Stimulated activated memory B cell treated with anti-CD40 and anti-IgM and Interleukin-4, amounts not matched to agents 10 μg/mL and 1 μg/mL and 100 μg/mL, for 72 hours (primary cell): ENCODE data around the gene E4F1.

Experiments used
- ATAC-seq: fragments of 150-1000 bp; cut with Tn5 transposase; 2 replicates; pipeline ENCODE4 v1.10.0; 2021
- H3K27ac Mint-ChIP-seq: one replicate; pipeline ENCODE4 v1.8.0; 2022; ENCODE audit warnings: mild to moderate bottlenecking, mixed read lengths
- H3K27me3 Mint-ChIP-seq: one replicate; pipeline ENCODE4 v1.8.0; 2022; ENCODE audit warnings: mixed read lengths
- H3K36me3 Mint-ChIP-seq: one replicate; pipeline ENCODE4 v1.8.0; 2022; ENCODE audit warnings: mixed read lengths
- H3K4me1 Mint-ChIP-seq: one replicate; pipeline ENCODE4 v1.8.0; 2022; ENCODE audit warnings: mixed read lengths
- H3K4me3 Mint-ChIP-seq: one replicate; pipeline ENCODE4 v1.8.0; 2022; ENCODE audit warnings: mild to moderate bottlenecking, moderate library complexity, mixed read lengths
- H3K9me3 Mint-ChIP-seq: one replicate; pipeline ENCODE4 v1.8.0; 2022; ENCODE audit warnings: mixed read lengths

Gene E4F1

DNA sequence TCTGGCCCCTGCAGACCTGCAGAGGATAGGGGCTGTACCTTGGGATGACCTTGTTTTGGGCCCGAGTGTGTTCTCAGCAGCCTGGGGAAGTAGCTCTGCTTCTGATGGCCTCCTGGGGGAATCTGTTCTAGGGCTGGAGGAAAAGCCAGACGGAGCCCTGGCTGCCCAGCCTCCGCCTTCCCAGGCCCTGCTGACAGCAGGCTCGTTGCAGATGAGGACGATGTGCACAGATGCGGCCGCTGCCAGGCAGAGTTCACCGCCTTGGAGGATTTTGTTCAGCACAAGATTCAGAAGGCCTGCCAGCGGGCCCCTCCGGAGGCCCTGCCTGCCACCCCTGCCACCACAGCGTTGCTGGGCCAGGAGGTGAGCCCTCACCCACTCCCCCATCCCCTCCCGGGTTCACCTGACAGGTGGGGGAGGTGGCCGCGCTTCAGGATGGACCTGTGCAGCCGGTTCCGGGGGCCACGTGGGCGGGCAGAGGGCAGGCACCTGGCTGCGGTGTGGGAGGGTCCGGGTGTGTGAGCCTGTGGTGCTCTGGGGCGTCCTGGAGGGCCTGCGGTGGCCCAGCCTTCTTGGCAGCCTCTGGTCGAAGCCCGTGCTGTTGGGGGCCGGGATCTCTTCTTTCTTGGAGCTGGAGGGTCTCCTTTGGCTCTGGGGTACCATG is 4.9 kb downstream of the E4F1 start:
- Mint-ChIP-seq H3K4me3 (no peak overlapping the region), H3K27ac (no peak overlapping the region), H3K27me3 (no peaks in the 10 kb centered on the region), H3K9me3 (no peaks in the 10 kb centered on the region), H3K4me1 (peaks cover 12% of the 10 kb centered on the region), H3K36me3 (peaks cover 24% of the 10 kb centered on the region)
- no peak for ATAC-seq

DNA sequence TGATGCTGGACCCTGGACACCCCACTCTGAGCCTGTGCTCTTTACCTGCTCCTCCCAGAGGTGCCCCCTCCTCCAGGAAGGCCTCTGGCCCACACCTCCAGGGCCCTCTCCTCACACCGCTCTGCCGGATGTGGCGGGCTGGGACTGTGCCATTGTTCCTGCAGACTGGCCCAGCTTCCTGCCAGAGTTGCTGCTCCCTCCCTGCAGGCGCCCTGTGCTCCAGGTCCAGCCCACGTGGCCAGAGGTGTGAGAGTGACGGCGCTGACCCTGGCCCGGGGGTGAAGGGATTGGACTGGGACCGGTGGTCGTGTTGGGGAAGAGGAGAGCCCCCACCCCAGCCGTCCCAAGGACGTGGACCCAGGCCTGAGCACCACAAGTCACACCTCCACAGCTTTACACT is 5.7 kb downstream of the E4F1 start:
- Mint-ChIP-seq H3K9me3 (no peaks in the 10 kb centered on the region), H3K36me3 (peaks cover 31% of the 10 kb centered on the region), H3K4me1 (peaks cover 10% of the 10 kb centered on the region), H3K4me3 (no peak overlapping the region), H3K27me3 (no peaks in the 10 kb centered on the region), H3K27ac (no peak overlapping the region)
- ATAC-seq: no peak

DNA sequence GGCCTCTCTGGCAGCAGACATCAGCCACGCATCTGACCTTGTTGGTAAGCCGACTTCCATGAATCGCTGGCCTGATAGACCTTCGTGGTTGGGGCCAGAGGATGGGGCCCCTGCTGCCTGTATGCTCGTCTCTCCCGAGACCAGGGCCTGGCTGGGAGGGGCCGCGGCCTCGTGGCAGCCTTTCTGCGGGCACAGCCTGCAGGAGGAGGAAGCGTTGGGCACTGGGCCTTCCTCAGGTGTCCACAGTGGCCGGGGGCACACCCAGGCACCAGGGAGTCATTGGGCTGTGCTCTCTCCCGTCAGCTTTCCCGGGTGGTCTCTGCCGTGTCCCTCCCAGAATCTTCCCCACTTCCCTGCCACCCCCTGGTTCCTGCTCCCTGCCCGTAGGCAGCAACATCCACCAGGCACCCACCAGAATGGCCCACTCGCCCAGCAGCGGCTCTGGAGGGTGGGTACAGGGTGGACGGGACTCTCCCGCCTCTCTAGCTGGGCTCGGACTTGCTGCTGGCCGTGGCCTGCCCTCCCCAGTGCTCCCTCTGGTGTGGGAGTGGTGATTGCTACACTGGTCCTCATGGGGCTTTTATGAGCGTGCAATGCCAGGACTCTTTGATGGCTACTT is 6.3 kb downstream of the E4F1 start:
- H3K4me1 Mint-ChIP-seq: peaks cover 3% of the 10 kb centered on the region

DNA sequence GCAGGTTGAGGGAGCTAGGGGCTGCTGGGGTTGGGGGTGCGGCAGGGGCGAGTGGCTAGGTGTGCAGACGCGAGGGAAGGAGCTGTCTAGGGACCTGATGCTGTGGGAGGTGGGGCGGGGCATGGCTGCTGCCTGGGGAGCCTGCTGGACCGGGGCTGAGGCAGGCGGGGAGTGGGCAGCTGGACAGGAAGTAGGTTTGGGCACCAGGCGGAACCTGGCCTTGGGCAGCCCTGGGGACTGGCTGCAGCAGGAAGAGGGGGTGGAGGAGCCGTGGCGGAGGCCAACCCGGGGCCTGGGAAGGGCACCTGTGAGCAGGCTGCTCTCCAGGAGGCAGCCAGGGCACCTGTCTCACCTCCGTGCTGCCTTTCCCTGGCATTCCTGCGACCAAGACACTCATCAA is 7.0 kb downstream of the E4F1 start:
- no peaks in the 10 kb centered on the region for H3K9me3 Mint-ChIP-seq
- H3K27me3 Mint-ChIP-seq: no peaks in the 10 kb centered on the region
- H3K4me3 Mint-ChIP-seq: no peak overlapping the region
- peaks cover 43% of the 10 kb centered on the region for H3K36me3 Mint-ChIP-seq
- no peak overlapping the region for H3K27ac Mint-ChIP-seq
- ATAC-seq: no peak
- no peaks in the 10 kb centered on the region for H3K4me1 Mint-ChIP-seq

More for the DNA sequence above, 6.3 kb downstream of the E4F1 start:
- no peak overlapping the region for H3K27ac Mint-ChIP-seq
- H3K36me3 Mint-ChIP-seq: peaks cover 36% of the 10 kb centered on the region
- no peaks in the 10 kb centered on the region for H3K27me3 Mint-ChIP-seq
- ATAC-seq: no peak
- H3K9me3 Mint-ChIP-seq: no peaks in the 10 kb centered on the region
- no peak overlapping the region for H3K4me3 Mint-ChIP-seq

DNA sequence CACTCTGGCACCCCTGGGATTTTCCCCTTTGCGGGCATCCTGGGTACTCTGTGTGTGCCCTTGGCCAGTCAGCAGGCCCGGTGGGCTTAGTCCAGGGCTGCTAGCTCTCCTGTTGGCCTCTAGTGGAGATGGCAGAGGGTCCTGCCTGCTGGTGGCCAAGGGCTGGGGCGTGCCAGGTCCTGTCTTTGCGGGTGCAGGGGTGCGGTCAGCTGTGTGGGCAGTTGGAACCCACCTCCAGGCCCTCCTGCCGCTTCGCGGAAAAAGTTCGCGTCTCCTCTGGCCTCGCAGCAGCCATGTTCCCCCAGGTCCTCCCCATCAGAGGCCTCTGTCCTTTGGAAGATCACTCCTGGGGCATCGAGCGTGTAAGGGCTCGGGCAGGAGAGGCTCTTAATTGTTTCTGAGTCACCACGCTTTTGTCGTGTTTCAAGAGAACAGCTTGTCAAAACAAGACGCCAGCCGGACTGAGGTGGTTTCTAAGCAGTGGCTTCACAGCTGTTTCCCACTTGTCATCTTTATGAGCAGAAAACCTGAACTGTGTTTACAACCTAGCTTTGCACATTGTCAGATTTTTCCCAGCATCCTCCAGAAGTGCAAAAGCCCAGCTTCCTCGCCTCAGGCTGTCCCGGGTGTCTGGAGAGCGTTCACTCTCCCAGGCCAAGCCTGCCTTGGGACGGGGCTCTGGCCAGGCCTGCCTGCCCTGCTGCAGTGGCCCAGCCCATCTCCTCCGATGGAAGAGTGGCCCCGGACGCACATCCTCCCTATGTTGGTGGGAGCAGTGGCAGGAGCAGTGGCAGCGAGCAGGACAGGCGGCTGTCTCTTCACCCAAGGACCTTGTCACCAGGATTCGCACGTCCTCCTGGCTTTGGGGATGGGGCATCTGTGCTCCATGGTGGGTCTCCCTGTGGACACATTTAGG is 7.9 kb downstream of the E4F1 start:
- Mint-ChIP-seq H3K27me3 (no peaks in the 10 kb centered on the region), H3K36me3 (peaks cover 49% of the 10 kb centered on the region), H3K27ac (no peak overlapping the region), H3K4me3 (no peak overlapping the region), H3K4me1 (no peaks in the 10 kb centered on the region), H3K9me3 (no peaks in the 10 kb centered on the region)
- no peak for ATAC-seq

DNA sequence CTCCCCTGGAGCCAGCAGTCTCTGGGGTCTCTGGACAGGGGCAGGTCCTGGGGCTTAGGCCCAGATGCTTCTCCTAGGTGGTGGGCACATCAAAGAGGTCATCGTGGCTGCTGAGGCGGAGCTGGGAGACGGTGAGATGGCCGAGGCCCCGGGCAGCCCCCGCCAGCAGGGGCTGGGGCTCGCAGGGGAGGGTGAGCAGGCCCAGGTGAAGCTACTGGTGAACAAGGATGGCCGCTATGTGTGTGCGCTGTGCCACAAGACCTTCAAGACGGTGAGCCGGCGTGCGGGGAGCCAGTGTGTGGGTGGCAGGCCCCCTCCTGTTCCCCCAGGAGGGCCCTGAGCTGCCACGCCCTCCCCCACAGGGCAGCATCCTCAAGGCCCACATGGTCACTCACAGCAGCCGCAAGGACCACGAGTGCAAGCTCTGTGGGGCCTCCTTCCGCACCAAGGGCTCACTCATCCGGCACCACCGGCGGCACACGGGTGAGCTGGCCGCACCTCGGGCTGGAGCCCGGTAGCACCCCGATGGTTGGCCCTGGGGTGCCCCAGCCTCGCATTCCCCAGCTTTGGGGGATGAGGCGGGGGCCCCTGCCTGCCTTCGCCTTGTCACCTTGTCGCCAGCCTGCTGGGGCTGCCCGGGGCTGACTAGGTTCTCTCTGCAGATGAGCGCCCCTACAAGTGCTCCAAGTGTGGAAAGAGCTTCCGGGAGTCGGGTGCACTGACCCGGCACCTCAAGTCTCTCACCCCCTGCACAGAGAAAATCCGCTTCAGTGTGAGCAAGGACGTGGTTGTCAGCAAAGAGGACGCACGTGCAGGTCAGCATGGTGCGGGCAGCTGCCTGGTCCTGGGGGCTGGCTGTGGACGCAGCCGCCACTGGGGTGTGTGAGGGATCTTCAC is 9.0 kb downstream of the E4F1 start:
- peaks cover 49% of the 10 kb centered on the region for H3K36me3 Mint-ChIP-seq
- H3K27ac Mint-ChIP-seq: no peak overlapping the region
- H3K9me3 Mint-ChIP-seq: no peaks in the 10 kb centered on the region
- H3K4me3 Mint-ChIP-seq: no peak overlapping the region
- H3K27me3 Mint-ChIP-seq: no peaks in the 10 kb centered on the region
- no peaks in the 10 kb centered on the region for H3K4me1 Mint-ChIP-seq
- no peak for ATAC-seq

DNA sequence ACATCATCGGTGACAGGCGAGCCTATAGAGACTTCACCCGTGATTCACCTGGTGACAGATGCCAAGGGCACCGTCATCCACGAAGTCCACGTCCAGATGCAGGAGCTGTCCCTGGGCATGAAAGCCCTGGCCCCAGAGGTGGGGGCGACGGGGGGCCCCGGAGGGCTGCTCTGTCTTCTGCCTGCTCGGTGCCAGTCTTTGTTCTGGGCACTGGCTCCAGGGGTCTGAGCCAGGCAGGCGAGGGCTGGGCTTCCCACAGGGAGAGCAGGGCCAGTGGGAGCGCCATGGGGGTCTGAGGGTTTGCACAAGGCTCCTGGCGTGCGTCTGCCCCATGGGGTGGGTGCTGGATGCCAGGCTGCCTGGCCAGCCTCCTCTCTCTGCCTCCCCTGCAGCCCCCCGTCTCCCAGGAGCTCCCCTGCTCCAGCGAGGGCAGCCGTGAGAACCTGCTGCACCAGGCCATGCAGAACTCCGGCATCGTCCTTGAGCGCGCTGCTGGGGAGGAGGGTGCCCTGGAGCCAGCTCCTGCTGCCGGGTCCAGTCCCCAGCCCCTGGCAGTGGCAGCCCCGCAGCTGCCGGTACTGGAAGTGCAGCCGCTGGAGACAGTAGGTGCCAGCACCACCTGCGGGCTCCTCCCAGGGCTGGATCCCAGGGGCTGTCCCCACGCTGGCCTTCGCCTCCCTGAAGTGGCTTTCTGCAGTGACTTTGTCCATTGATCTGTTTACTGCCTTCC is 9.8 kb downstream of the E4F1 start:
- no peak overlapping the region for H3K27ac Mint-ChIP-seq
- H3K4me1 Mint-ChIP-seq: no peaks in the 10 kb centered on the region
- no peaks in the 10 kb centered on the region for H3K9me3 Mint-ChIP-seq
- no peak for ATAC-seq
- H3K4me3 Mint-ChIP-seq: no peak overlapping the region
- H3K36me3 Mint-ChIP-seq: peaks cover 49% of the 10 kb centered on the region
- no peaks in the 10 kb centered on the region for H3K27me3 Mint-ChIP-seq

DNA sequence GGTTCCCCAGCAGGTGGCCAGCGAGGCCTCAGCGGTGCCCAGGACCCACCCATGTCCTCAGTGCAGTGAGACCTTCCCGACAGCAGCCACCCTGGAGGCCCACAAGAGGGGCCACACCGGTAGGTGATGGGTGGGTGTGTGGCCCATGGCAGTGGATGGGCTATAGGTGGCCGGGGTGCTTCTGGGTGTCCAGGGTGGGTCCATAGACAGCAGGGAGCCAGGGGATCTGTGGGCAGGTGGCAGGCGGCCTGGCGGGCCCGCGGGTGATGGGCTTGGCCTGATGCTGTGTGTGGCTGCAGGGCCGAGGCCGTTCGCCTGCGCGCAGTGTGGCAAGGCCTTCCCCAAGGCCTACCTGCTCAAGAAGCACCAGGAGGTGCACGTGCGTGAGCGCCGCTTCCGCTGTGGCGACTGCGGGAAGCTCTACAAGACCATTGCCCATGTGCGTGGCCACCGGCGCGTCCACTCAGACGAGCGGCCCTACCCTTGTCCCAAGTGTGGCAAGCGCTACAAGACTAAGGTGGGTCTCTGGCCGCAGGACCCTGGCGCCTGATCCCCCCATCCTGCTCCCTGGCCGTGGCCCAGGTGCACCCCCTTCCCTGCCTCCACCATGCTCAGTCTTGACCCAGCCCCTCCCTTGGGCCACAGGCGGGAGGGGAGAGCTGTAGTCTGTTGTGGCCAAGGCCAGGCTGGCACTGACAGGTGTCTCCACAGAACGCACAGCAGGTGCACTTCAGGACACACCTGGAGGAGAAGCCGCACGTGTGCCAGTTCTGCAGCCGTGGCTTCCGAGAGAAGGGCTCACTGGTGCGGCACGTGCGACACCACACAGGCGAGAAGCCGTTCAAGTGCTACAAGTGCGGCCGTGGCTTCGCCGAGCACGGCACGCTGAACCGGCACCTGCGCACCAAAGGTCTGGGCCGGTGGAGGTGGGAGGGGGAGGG is 10.8 kb downstream of the E4F1 start:
- peaks cover 45% of the 10 kb centered on the region for H3K36me3 Mint-ChIP-seq
- no peak for ATAC-seq
- H3K4me3 Mint-ChIP-seq: no peak overlapping the region
- no peaks in the 10 kb centered on the region for H3K9me3 Mint-ChIP-seq
- no peaks in the 10 kb centered on the region for H3K4me1 Mint-ChIP-seq
- no peaks in the 10 kb centered on the region for H3K27me3 Mint-ChIP-seq
- no peak overlapping the region for H3K27ac Mint-ChIP-seq

DNA sequence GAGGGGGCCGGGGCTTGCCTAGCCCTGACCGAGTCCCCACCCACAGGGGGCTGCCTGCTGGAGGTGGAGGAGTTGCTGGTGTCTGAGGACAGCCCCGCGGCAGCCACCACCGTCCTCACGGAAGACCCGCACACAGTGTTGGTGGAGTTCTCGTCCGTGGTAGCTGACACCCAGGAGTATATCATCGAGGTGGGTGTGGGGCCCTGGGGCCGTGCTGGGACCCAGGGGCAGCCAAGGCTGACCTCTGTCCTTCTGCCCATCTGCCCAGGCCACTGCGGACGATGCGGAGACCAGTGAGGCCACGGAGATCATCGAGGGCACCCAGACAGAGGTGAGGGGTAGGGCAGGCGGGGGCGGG is 11.4 kb downstream of the E4F1 start:
- Mint-ChIP-seq H3K36me3 (peaks cover 45% of the 10 kb centered on the region), H3K4me3 (no peak overlapping the region), H3K9me3 (no peaks in the 10 kb centered on the region), H3K4me1 (no peaks in the 10 kb centered on the region), H3K27ac (no peak overlapping the region), H3K27me3 (no peaks in the 10 kb centered on the region)
- no peak for ATAC-seq

DNA sequence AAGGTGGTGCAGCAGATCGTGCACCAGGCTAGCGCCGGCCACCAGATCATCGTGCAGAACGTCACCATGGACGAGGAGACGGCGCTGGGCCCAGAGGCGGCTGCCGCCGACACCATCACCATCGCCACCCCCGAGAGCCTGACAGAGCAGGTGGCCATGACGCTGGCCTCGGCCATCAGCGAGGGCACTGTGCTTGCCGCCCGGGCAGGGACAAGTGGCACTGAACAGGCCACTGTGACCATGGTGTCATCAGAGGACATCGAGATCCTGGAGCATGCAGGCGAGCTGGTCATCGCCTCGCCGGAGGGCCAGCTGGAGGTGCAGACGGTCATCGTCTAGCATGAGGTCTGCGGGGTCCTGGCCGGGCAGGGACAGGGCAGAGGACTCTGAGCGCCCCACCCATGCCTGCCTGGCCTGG is 11.9 kb downstream of the E4F1 start:
- ATAC-seq: no peak
- Mint-ChIP-seq H3K27ac (no peak overlapping the region), H3K4me3 (no peak overlapping the region), H3K27me3 (no peaks in the 10 kb centered on the region), H3K36me3 (peaks cover 42% of the 10 kb centered on the region), H3K9me3 (no peaks in the 10 kb centered on the region), H3K4me1 (no peaks in the 10 kb centered on the region)

DNA sequence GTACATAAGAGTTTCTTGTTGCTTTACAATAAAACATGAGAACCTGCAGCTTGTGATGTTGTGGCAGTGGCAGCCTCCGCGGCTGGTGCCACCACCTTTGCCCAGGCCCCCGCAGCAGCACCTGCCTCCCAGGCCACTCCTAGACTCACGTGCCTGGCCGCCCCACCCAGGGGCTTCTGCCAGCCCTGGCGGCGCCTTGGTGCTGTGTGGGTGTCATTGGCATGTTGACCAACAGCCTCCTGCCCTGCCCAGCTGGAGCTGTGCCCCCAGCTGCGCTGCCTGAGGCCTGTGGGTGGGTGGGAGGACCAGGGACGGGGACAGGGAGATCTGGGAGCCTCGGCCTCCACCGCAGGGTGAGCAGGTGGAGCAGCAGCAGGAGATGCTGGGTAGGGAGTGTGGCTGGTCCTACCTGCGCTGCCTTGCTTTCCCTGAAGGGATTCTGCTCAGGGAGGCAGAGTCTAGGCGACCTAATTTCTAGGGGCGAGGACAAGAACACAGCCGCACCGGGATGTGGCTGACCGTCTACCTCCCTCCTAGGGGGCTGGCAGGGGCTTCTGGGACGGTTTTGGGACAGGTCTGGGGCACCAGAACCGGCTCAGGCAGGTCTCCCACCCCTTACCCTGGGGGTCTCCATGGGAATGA is 12.4 kb downstream of the E4F1 start:
- H3K27me3 Mint-ChIP-seq: no peaks in the 10 kb centered on the region
- H3K27ac Mint-ChIP-seq: no peak overlapping the region
- no peaks in the 10 kb centered on the region for H3K9me3 Mint-ChIP-seq
- no peaks in the 10 kb centered on the region for H3K4me1 Mint-ChIP-seq
- no peak for ATAC-seq
- H3K36me3 Mint-ChIP-seq: peaks cover 41% of the 10 kb centered on the region
- H3K4me3 Mint-ChIP-seq: no peak overlapping the region

DNA sequence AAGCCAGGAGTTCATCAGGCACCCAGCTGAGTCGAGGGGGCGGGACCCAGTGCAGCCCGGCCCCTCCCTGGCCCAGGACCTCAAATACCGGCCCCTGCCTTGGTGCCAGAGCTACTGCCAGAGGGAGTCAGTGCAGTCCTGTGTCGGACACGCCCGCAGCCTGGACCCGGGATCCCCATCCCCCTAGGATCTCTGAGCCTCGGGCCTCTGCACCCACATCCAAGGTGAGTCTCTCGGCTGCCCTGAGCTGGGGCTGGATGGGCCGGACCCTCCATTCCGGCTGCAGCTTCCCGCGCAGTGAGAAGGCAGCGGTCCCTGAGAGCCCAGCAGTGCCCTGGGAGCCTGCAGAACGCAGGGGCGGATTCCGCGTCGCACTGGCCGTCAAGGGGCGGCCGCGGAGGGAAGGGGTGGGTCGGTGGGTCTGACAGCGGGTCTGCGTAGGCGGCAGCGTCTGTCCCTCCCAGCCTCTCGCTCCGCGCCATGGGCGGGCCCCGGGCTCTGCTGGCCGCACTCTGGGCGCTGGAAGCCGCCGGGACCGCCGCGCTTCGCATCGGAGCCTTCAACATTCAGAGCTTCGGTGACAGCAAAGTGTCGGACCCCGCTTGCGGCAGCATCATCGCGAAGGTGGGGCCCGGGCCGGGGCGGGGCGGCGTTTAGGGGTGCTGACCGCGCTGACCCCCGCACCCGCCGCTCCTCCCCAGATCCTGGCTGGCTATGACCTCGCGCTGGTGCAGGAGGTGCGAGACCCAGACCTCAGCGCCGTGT is 13.1 kb downstream of the E4F1 start, which contains the start of gene DNASE1L2:
TSS of gene DNASE1L2 (plus strand) at position 108 of the 765 bp plus-strand sequence. CDS start at position 481, 373 bp downstream.
- H3K4me3 Mint-ChIP-seq: no peak within 1 kb of the TSS
- H3K36me3 Mint-ChIP-seq: peaks cover 39% of the 10 kb centered on the region
- no peaks in the 10 kb centered on the region for H3K4me1 Mint-ChIP-seq
- H3K27ac Mint-ChIP-seq: no peak within 1 kb of the TSS
- ATAC-seq: no peak
- H3K27me3 Mint-ChIP-seq: no peaks in the 10 kb centered on the region
- H3K9me3 Mint-ChIP-seq: no peaks in the 10 kb centered on the region

DNA sequence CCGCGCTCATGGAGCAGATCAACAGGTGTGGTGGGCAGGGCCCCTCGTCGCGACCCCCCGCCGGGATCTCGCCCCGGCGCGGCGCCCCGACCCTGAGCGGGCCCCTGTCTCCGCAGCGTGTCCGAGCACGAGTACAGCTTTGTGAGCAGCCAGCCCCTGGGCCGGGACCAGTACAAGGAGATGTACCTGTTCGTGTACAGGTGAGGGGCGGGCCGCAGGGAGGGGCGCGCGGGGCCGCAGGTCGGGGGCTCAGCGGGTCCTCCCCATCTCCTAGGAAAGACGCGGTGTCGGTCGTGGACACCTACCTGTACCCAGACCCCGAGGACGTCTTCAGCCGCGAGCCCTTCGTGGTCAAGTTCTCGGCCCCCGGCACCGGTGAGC is 13.7 kb downstream of the E4F1 start:
- Mint-ChIP-seq H3K4me3 (no peak overlapping the region), H3K27me3 (no peaks in the 10 kb centered on the region), H3K36me3 (peaks cover 35% of the 10 kb centered on the region), H3K4me1 (no peaks in the 10 kb centered on the region), H3K27ac (no peak overlapping the region), H3K9me3 (no peaks in the 10 kb centered on the region)
- ATAC-seq: no peak
